Epithelial cell of proximal tubule (primary cell): ENCODE results near the gene DHX9. TPM values are rescaled to one million over a fixed set of nuclear protein-coding genes. Genes with fewer than 3 reads are reported as not detected.

Source experiments
- DNase-seq: peaks from one replicate; pipeline ENCODE4 v3.0.0-alpha.2; 2011; ENCODE audit warnings: low read depth
- H3K4me3 ChIP-seq: 2 replicates; pipeline ENCODE4 v1.5.1; 2011; ENCODE audit warnings: low read depth, mild to moderate bottlenecking, low read length
- CTCF ChIP-seq: conservative IDR thresholded peaks from 2 replicates; pipeline ENCODE4 v1.5.1; 2012; ENCODE audit warnings: low read depth, mild to moderate bottlenecking, low read length
- total RNA-seq: library from RNA; depleted of rRNA; stranded (reverse); fragments of >200 nt; gene quantifications from 2 replicates; pipeline ENCODE4 v1.2.3, GENCODE V29; 2015

Gene DHX9
- total RNA-seq, 1 donor from 2014 or later, result 154 TPM

GRCh38 chr1:182803846-182804245 lies 35.3 kb upstream of the DHX9 start:
- no peak overlapping the region for H3K4me3 ChIP-seq
- TF ChIP-seq CTCF, result no peak
- no peak for DNase-seq

- H3K4me3 ChIP-seq, result no peak overlapping the region
- no peak for TF ChIP-seq CTCF
- DNase-seq, result no peak
Observed at GRCh38 chr1:182806015-182806678, 33.0 kb upstream of the DHX9 start.

GRCh38 chr1:182807907-182808306 lies 31.2 kb upstream of the DHX9 start:
- DNase-seq, result no peak
- no peak for TF ChIP-seq CTCF

GRCh38 chr1:182809414-182809957 lies 29.7 kb upstream of the DHX9 start:
- TF ChIP-seq CTCF, result no peak
- no peak overlapping the region for H3K4me3 ChIP-seq
- no peak for DNase-seq

More at GRCh38 chr1:182807907-182808306, 31.2 kb upstream of the DHX9 start:
- no peak overlapping the region for H3K4me3 ChIP-seq

GRCh38 chr1:182811975-182812722 lies 27.0 kb upstream of the DHX9 start:
- TF ChIP-seq CTCF, result peak; percentile 37
- H3K4me3 ChIP-seq, result no peak overlapping the region
- DNase-seq, result no peak

GRCh38 chr1:182816863-182817262 lies 22.3 kb upstream of the DHX9 start:
- no peak for DNase-seq
- H3K4me3 ChIP-seq, result no peak overlapping the region
- TF ChIP-seq CTCF, result no peak
